Stimulated activated CD4-positive, alpha-beta T cell treated with anti-CD3 and anti-CD28 coated beads, Interleukin-2, amount 100 ng/mL, for 48 hours (primary cell): Measurements from ENCODE around the gene KCNS1.
"Not testable (repeated sequence)": the region's sequence is repeated elsewhere in the genome, so short reads cannot be mapped to it uniquely, and the experiment has no call there.

ENCODE experiments used
- DNase-seq, 2 donors: peaks; one replicate each; pipeline ENCODE4 v3.0.0-alpha.2; 2020

The KCNS1 gene

GRCh38 chr20:45100563-45101245 lies at the start of gene KCNS1:
KCNS1 (minus strand) TSS chr20:45101127; CDS start chr20:45099236, 1,891 bp downstream.
- no peak for DNase-seq

- DNase-seq, result no peak
These were observed 48.1 kb upstream of the KCNS1 start for GRCh38 chr20:45149062-45149461.

GRCh38 chr20:45140836-45141235 lies 39.9 kb upstream of the KCNS1 start:
- DNase-seq, result no peak

- DNase-seq, result not testable (repeated sequence)
These were observed 38.9 kb upstream of the KCNS1 start for GRCh38 chr20:45139733-45140375.

- DNase-seq, result peak; percentile 82 to 84
These were observed 37.8 kb upstream of the KCNS1 start for GRCh38 chr20:45138561-45139300.

- no peak for DNase-seq
These were observed 36.0 kb upstream of the KCNS1 start for GRCh38 chr20:45136911-45137310.

- DNase-seq, result no peak
These were observed 27.2 kb upstream of the KCNS1 start for GRCh38 chr20:45128099-45128498.

- no peak for DNase-seq
These were observed 23.4 kb upstream of the KCNS1 start, which contains the start of gene WFDC12 for GRCh38 chr20:45124365-45124764. WFDC12 (minus strand) TSS chr20:45124465; CDS start chr20:45124447, 18 bp downstream.

- no peak for DNase-seq
These were observed 20.5 kb upstream of the KCNS1 start for GRCh38 chr20:45121388-45121787.

- DNase-seq, result no peak
These were observed 18.8 kb upstream of the KCNS1 start for GRCh38 chr20:45119556-45120266.

GRCh38 chr20:45118028-45118427 lies 17.1 kb upstream of the KCNS1 start:
- DNase-seq, result no peak

GRCh38 chr20:45117581-45117980 lies 16.7 kb upstream of the KCNS1 start:
- DNase-seq, result no peak

GRCh38 chr20:45115829-45116228 lies 14.9 kb upstream of the KCNS1 start:
- DNase-seq, result no peak

GRCh38 chr20:45115386-45115774 lies 14.5 kb upstream of the KCNS1 start:
- DNase-seq, result no peak

- DNase-seq, result no peak
These were observed 13.8 kb upstream of the KCNS1 start, which contains the start of gene WFDC5 for GRCh38 chr20:45114465-45115385. WFDC5 (minus strand) TSS chr20:45115174; CDS start chr20:45115083, 91 bp downstream.

- no peak for DNase-seq
These were observed 12.9 kb upstream of the KCNS1 start for GRCh38 chr20:45113865-45114264.

- no peak for DNase-seq
These were observed 11.8 kb upstream of the KCNS1 start for GRCh38 chr20:45112754-45113153.

- no peak for DNase-seq
These were observed 11.0 kb upstream of the KCNS1 start for GRCh38 chr20:45111799-45112471.

GRCh38 chr20:45111285-45111684 lies 10.4 kb upstream of the KCNS1 start:
- DNase-seq, result no peak

- no peak for DNase-seq
These were observed 9.4 kb upstream of the KCNS1 start for GRCh38 chr20:45110301-45110700.

- no peak for DNase-seq
These were observed 8.7 kb upstream of the KCNS1 start for GRCh38 chr20:45109634-45110033.
